Right renal cortex interstitium (tissue), 3 donors: ENCODE results near the gene NAV1. TPM values are rescaled to one million over a fixed set of nuclear protein-coding genes. Genes with fewer than 3 reads are reported as not detected.
A peak's percentile ranks its signal among the peaks of the same experiment; 100 is the strongest.

Source experiments
- DNase-seq, 3 donors: peaks; one replicate each; pipeline ENCODE4 v3.0.0-alpha.2; 2013; ENCODE audit warnings: low read depth in 3 of 3, low spot score in 2 of 3
- polyA plus RNA-seq, 3 donors: library from polyadenylated mRNA; unstranded; fragments of 120-200 nt; gene quantifications; one replicate each; pipeline ENCODE4 v1.2.1, GENCODE V29; 2013; ENCODE audit not compliant: insufficient read length in 3 of 3

NAV1 gene
- polyA plus RNA-seq, 3 donors = 17.5 to 19.2 (median 18.3) TPM

DNA sequence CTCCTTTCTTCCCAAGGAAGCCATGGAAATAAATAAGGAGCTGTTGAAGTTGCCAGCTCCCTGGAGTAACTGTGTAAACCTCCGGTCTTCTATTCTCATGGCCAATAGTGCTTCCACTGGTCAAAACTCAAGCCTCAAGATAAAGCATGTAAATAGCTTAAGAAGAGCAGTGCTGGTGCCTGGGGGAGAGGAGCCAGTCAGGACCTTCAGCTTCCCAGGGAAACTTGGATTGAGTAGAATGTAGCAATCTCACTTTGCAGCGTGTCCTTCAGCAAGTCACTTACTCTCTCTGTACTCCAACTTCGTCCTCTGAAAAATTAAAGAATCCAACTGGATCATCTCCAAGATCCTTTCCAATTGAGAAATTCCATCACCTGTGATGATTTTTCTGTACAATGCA, 44.7 kb downstream of the NAV1 start:
- no peak for DNase-seq

DNA sequence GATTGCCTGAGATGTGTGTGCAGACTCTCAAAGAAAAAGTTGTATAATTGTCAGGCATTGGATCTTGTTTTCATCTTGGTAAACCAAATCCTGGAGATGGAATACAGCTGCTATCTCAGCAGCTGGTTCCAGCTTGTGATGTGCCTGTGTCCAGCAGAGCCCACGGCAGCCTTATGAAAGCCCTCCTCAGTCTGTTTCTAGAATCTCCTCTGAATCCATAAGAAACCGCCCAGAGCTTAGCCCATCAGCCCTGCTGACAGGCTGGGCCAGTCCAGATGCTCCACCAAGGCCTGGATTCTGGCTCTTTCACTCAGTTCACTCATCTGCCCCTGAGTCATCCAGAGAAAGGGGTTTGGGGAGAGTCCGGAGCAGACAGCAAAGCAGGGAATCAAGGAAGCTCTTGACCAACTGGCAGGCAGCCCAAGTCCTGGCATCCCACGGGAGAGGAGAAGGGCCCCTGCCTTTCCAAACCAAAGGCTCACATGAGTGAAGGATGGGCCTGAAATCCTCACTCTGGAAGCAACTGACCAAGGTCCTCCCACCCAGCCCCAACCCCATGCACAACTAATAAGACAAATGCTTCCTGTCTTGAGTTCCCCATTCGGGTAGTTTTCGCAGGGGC, 45.7 kb downstream of the NAV1 start:
- peak in 2 of 3 donors; percentile 61 to 70 for DNase-seq

DNA sequence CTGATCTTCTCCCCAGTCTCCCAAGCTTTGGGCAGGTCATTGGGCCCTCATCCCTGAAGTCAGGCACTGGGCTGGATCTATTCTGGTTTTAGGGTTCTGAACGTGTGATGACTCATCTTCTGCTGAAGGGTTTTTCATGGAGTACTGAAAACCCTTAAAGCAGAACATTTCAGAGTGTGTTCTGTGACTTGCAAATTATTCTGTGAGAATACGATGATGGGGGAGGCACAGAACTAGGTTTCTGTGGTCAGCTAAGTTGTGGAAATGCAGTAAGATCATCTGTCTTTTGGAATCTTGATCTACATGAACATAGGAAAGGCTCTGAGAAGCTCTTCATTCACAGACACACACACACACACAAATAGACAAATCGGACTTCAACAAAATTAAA, 46.2 kb downstream of the NAV1 start:
- no peak for DNase-seq

GRCh38 chr1:201585901-201586300, 47.0 kb downstream of the NAV1 start:
- no peak for DNase-seq

GRCh38 chr1:201586806-201587205, 47.9 kb downstream of the NAV1 start:
- DNase-seq = no peak

- DNase-seq = no peak
These were observed 48.8 kb downstream of the NAV1 start for GRCh38 chr1:201587729-201588128.

Other genes with a start within 250 kb of the NAV1 start
- 10 to 100 TPM; 64.7 to 73.7 (median 72.2) TPM for gene TNNT2, start 161.4 kb upstream of the NAV1 start, polyA plus RNA-seq
- gene LAD1, start 139.8 kb upstream of the NAV1 start, polyA plus RNA-seq = 10 to 100 TPM; 30.8 to 36.8 (median 36.1) TPM
- gene TNNI1, start 117.4 kb upstream of the NAV1 start, polyA plus RNA-seq = 10 to 100 TPM; 54.6 to 73.3 (median 66.4) TPM
- 10 to 100 TPM in 1 of 3 donors, 1 to 10 TPM in 2; 8.8 to 10.4 (median 9.1) TPM for gene PHLDA3, start 69.9 kb upstream of the NAV1 start, polyA plus RNA-seq
- gene CSRP1, start 32.0 kb upstream of the NAV1 start, polyA plus RNA-seq = 100 to 1,000 TPM; 130 to 137 (median 136) TPM